HepG2 (cell line): Measurements from ENCODE around the gene BORCS5.

Experiments
- POLR2A ChIP-seq, 2 experiments: IDR thresholded peaks; 2 replicates each; pipeline ENCODE4 v1.6.1; 2011; ENCODE audit warnings: low read depth in 2 of 2, low read length in 2 of 2, mild to moderate bottlenecking in 1 of 2, moderate library complexity in 1 of 2; ENCODE audit not compliant: insufficient read depth in 1 of 2
- POLR2AphosphoS5 ChIP-seq: IDR thresholded peaks from 2 replicates; pipeline ENCODE4 v1.6.1; 2012; ENCODE audit warnings: low read depth, low read length
- RFXAP ChIP-seq: sonication (generic); formaldehyde crosslinking; IDR thresholded peaks from 2 replicates; pipeline ENCODE4 v1.4.0; 2020; ENCODE audit warnings: missing genetic modification reagents, borderline replicate concordance
- ZNF788 ChIP-seq: sonication (generic); formaldehyde crosslinking; IDR thresholded peaks from 2 replicates; pipeline ENCODE4 v1.5.0; 2020; ENCODE audit warnings: mild to moderate bottlenecking, missing genetic modification reagents, borderline replicate concordance

DNA sequence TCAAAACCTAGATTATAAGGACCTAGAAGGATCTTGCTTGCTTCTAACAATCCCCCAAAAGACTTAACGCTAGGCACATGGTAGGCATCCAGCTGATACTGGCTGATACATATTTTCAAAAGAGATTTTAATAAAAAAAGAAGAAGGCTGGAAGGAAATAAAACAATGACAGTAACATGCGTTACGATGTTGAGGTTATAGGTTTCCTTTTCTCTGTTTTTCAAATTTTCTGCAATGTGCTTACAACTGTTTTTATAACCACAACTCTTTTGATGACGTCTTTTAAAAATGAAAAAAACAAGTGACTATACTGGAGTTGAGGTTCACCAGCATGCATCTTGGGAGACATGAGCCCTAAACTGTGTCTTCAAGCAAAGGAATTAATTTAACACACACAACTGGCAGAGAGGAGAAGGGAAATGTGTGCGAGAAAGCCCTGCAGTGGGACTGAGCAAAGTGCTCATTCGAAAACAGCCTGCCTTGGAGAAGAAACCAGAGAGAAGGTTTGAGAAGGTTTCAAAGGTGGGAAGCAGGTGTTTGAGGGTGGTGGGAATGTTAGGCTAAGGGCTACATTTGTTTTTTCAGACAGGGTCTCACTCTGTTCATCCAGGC is 125.4 kb downstream of the BORCS5 start:
- TF ChIP-seq POLR2A (IDR thresholded peaks at IDR 0.05; ENCODE audit: insufficient read depth in 1 of 2, low read depth in 2 of 2, low read length in 2 of 2) (no peak), RFXAP (CRISPR knock-in tag) (no peak), POLR2AphosphoS5 (no peak), ZNF788 (no peak)
